ENCODE data around the gene PHACTR3.

Gene PHACTR3

GRCh38 chr20:59585714-59586409 is 18.5 kb upstream of the PHACTR3 start:
- TF ChIP-seq CTCF (IDR thresholded peaks at IDR 0.05; ENCODE audit: borderline replicate concordance, insufficient read depth, low read depth, low read length), result no peak
- H3K4me3 ChIP-seq (ENCODE audit: low read depth, low read length), result no peak overlapping the region

GRCh38 chr20:59586613-59587012 is 17.7 kb upstream of the PHACTR3 start:
- no peak overlapping the region for H3K4me3 ChIP-seq (ENCODE audit: low read depth, low read length)
- no peak for TF ChIP-seq CTCF (IDR thresholded peaks at IDR 0.05; ENCODE audit: borderline replicate concordance, insufficient read depth, low read depth, low read length)

- TF ChIP-seq CTCF (IDR thresholded peaks at IDR 0.05; ENCODE audit: borderline replicate concordance, insufficient read depth, low read depth, low read length), result no peak
- H3K4me3 ChIP-seq (ENCODE audit: low read depth, low read length), result no peak overlapping the region
Observed at GRCh38 chr20:59587570-59587969, 16.8 kb upstream of the PHACTR3 start.

- no peak overlapping the region for H3K4me3 ChIP-seq (ENCODE audit: low read depth, low read length)
- no peak for TF ChIP-seq CTCF (IDR thresholded peaks at IDR 0.05; ENCODE audit: borderline replicate concordance, insufficient read depth, low read depth, low read length)
Observed at GRCh38 chr20:59588236-59588855, 16.0 kb upstream of the PHACTR3 start.

GRCh38 chr20:59589086-59589684 is 15.2 kb upstream of the PHACTR3 start:
- TF ChIP-seq CTCF (IDR thresholded peaks at IDR 0.05; ENCODE audit: borderline replicate concordance, insufficient read depth, low read depth, low read length), result no peak
- no peak overlapping the region for H3K4me3 ChIP-seq (ENCODE audit: low read depth, low read length)

GRCh38 chr20:59591061-59591460 is 13.3 kb upstream of the PHACTR3 start:
- TF ChIP-seq CTCF (IDR thresholded peaks at IDR 0.05; ENCODE audit: borderline replicate concordance, insufficient read depth, low read depth, low read length), result no peak
- H3K4me3 ChIP-seq (ENCODE audit: low read depth, low read length), result no peak overlapping the region

GRCh38 chr20:59596690-59597089 is 7.7 kb upstream of the PHACTR3 start:
- no peak overlapping the region for H3K4me3 ChIP-seq (ENCODE audit: low read depth, low read length)
- no peak for TF ChIP-seq CTCF (IDR thresholded peaks at IDR 0.05; ENCODE audit: borderline replicate concordance, insufficient read depth, low read depth, low read length)

Measured in GM12875 (cell line).